Ectodermal cell (in vitro differentiated cells): ENCODE measurements around the gene GPLD1.
"Not testable (repeated sequence)": the region's sequence is repeated elsewhere in the genome, so short reads cannot be mapped to it uniquely, and the experiment has no call there.

ENCODE experiments used
- H3K27ac ChIP-seq: 2 replicates; pipeline ENCODE4 v1.7.0; 2013; ENCODE audit warnings: mild to moderate bottlenecking, low read depth, low read length; ENCODE audit not compliant: insufficient read depth, poor library complexity, severe bottlenecking
- H3K27me3 ChIP-seq: 2 replicates; pipeline ENCODE4 v1.7.0; 2013; ENCODE audit warnings: mild to moderate bottlenecking, low read length; ENCODE audit not compliant: insufficient read depth, control insufficient read depth, poor library complexity, severe bottlenecking
- H3K36me3 ChIP-seq: one replicate; pipeline ENCODE4 v1.7.0; 2013; ENCODE audit warnings: low read length; ENCODE audit not compliant: control insufficient read depth, insufficient read depth
- H3K4me1 ChIP-seq: one replicate; pipeline ENCODE4 v1.7.0; 2013; ENCODE audit warnings: low read length; ENCODE audit not compliant: control insufficient read depth, insufficient read depth
- H3K4me3 ChIP-seq: 2 replicates; pipeline ENCODE4 v1.7.0; 2013; ENCODE audit warnings: low read depth, low read length, control low read depth; ENCODE audit not compliant: insufficient read depth
- H3K9me3 ChIP-seq: 2 replicates; pipeline ENCODE4 v1.7.0; 2013; ENCODE audit warnings: mild to moderate bottlenecking, low read length, moderate library complexity; ENCODE audit not compliant: control insufficient read depth
- WGBS, 2 experiments: methylation state at CpG; one replicate each; pipeline ENCODE4 v1.1.7; 2013; ENCODE audit warnings: missing lambda C conversion rate in 2 of 2; 5-methylcytosine and 5-hydroxymethylcytosine counted together

GPLD1 gene

DNA sequence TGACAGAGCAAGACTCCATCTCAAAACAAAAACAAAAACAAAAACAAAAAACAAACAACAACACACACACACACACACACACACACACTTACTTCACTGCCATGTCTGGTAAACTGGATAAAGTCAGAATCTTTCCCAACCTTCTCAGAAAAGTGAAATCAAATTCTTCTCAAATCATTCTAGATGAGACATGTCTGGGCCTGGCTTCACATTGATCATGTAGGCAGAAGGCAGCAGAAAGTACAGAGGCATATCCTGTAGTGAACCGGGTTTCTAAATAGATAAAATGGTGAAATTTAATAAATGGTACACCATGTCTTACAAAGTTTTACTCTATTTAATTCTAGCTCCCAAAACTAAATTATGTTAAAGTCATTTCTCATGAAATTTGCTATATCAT lies 101.6 kb downstream of the GPLD1 start:
- H3K36me3 ChIP-seq, result no peaks in the 10 kb centered on the region
- 83 to 88% methylated on average over 1 of the region's 1 CpG for WGBS, 2 experiments
- H3K27me3 ChIP-seq, result no peaks in the 10 kb centered on the region
- H3K27ac ChIP-seq, result no peak overlapping the region
- H3K9me3 ChIP-seq, result no peaks in the 10 kb centered on the region
- H3K4me3 ChIP-seq, result no peak overlapping the region
- H3K4me1 ChIP-seq, result no peaks in the 10 kb centered on the region

DNA sequence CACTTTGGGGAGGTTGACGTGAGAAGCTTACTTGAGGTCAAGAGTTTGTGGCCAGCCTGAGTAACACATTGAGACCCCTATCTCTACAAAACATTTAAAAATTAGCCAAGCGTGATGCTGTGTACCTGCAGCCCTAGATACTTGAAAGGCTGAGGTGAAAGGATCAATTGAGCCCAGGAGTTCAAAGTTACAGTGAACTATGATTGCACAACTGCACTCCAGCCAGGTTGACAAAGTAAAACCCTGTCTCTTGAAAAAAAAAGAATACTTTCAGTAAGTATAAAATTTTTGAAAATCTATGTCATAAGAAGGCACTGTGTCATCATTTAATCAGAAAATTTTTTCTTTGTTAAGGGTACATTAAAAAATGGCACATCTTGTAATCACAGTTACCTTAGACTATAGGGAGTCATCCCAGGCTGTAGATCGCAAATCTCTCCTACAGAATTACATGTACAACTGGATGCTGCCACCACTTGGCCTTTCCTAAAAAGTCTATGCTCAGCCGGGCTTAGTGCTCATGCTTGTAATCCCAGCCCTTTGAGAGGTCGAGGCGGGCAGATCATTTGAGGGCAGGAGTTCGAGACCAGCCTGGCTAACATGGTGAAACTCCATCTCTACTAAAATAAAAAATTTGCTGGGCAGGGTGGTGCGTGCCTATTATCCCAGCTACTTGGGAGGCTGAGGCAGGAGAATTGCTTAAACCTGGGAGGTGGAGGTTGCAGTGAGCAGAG lies 103.7 kb downstream of the GPLD1 start:
- Histone ChIP-seq H3K4me1 (no peaks in the 10 kb centered on the region), H3K9me3 (no peaks in the 10 kb centered on the region), H3K4me3 (no peak overlapping the region), H3K36me3 (no peaks in the 10 kb centered on the region), H3K27me3 (no peaks in the 10 kb centered on the region), H3K27ac (no peak overlapping the region)
- WGBS, 2 experiments, result 91 to 92% methylated on average over 8 of the region's 8 CpGs

DNA sequence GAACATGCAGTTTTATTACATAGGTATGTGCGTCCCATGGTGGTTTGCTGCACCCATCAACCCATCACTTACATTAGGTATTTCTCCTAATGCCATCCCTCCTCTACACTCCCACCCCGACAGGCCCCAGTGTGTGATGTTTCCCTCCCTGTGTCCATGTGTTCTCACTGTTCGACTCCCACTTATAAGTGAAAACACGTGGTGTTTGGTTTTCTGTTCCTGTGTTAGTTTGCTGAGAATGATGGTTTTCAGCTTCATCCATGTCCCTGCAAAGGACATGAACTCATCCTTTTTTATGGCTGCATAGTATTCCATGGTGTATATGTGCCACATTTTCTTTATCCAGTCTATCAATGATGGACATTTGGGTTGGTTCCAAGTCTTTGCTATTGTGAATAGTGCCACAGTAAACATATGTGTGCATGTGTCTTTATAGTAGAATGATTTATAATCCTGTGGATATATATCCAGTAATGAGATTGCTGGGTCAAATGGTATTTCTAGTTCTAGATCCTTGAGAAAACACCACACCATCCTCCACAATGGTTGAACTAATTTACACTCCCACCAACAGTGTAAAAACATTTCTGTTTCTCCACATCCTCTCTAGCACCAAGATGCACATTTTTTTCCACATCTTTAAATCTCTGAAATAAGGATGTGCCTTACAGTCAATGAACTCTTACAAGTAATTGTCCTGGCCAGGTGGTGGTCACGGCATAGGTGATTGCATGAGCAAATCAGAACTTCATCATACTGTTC lies 104.8 kb downstream of the GPLD1 start:
- not testable (repeated sequence) for H3K4me3 ChIP-seq, H3K27me3 ChIP-seq, H3K9me3 ChIP-seq, H3K36me3 ChIP-seq, H3K4me1 ChIP-seq, H3K27ac ChIP-seq
- 90 to 94% methylated on average over 4 to 5 of the region's 5 CpGs for WGBS, 2 experiments

DNA sequence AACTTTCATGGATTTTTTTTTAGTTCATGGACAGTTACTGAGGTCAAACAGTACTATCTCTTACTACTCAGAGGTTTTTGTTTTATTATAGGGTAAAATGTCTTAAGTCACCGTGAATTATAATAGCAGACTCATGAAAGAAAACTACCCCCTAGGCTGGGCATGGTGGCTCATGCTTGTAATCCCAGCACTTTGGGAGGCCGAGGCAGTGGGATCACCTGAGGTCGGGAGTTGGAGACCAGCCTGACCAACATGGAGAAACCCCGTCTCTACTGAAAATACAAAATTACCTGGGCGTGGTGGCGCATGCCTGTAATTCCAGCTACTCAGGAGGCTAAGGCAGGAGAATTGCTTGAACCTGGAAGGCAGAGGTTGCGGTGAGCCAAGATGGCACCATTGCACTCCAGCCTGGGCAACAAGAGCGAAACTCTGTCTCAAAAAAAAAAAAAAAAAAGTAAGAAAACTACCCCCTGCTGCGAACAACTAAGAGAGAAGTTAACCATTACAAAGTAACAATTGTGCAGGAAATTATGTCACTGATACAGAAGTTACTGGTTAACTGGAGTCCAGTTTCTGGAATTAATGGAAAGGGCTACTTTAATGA lies 106.4 kb downstream of the GPLD1 start:
- H3K27ac ChIP-seq, H3K4me3 ChIP-seq, H3K27me3 ChIP-seq, H3K4me1 ChIP-seq, H3K36me3 ChIP-seq, H3K9me3 ChIP-seq: not testable (repeated sequence)
- 92 to 95% methylated on average over 7 to 9 of the region's 9 CpGs for WGBS, 2 experiments

DNA sequence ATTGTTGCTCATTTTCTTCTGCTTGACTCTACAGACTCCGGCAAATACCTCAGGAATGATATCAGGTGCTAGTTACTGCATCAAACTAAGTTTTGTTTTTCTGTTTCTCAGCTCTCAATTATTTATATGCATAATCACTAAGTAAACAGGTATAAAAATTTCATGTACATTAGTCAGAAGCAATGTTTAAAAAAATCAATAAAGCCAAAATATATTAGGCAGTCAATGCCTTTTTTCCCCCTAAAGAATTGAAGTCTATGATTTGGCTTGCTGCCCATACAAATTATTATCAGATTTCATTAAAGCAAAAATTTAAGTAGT lies 107.2 kb downstream of the GPLD1 start:
- H3K9me3 ChIP-seq, result no peaks in the 10 kb centered on the region
- H3K36me3 ChIP-seq, result no peaks in the 10 kb centered on the region
- no peaks in the 10 kb centered on the region for H3K27me3 ChIP-seq
- no peak overlapping the region for H3K4me3 ChIP-seq
- no peak overlapping the region for H3K27ac ChIP-seq
- WGBS, 2 experiments, result 100% methylated on average over 1 of the region's 1 CpG
- H3K4me1 ChIP-seq, result no peaks in the 10 kb centered on the region

DNA sequence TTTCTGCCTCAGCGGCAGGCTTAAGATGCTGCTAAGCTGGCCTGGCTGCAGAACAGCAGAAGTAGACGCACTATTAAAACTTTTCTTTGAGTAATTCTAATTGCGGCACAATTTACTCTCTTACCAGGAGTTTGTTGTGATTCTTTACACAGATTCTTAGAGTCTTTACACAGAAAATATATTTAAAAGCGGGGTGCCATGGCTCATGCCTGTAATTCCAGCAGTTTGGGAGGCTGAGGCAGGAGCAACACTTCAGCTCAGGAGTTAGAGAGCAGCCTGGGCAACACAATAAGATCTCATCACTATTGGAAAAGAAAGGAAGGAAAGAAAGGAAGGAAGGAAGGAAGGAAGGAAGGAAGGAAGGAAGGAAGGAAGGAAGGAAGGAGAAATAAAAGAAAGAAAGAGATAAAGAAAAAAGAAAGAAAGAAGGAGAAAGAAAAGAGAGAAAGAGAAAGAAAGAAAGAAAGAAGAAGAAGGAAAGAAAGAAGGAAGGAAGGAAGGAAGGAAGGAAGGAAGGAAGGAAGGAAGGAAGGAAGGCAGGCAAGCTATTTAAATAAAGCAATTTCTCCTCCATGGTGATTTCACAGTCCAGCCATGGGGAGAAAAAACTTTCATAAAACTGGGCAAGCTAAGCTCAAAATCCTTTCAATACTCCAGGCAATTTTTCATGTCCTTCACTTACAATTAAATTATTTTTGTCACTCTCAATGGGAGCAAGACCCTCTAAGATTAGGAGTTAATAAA lies 107.7 kb downstream of the GPLD1 start:
- H3K4me1 ChIP-seq, result no peaks in the 10 kb centered on the region
- H3K4me3 ChIP-seq, result no peak overlapping the region
- H3K27me3 ChIP-seq, result no peaks in the 10 kb centered on the region
- no peak overlapping the region for H3K27ac ChIP-seq
- WGBS, 2 experiments, result 89 to 93% methylated on average over 4 of the region's 4 CpGs
- no peaks in the 10 kb centered on the region for H3K36me3 ChIP-seq
- no peaks in the 10 kb centered on the region for H3K9me3 ChIP-seq

DNA sequence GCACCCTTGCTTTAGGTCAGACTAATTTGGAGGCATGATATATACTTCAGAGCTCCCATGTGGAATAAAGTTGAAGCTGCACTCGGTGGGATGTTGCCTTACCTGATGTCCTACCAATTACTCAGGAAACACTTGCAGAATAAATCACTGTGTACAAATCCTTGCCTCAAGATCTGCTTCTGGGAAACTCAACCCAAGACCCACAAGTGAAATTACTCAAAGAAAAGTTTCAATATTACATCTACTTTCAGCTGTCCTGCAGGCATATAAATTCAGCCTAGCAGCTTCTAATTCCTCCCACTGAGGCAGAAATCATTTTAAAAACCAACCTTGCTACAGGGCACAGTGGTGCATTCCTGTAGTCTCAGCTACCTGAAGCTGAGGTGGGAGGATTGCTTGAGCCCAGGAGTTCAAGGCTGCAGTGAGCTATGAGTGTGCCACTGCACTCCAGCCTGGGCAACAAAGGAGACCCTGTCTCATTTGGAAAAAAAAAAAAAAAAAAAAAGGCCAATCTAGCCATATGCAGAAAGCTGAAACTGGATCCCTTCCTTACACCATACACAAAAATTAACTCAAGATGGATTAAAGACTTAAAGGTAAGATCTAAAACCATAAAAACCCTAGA lies 110.8 kb downstream of the GPLD1 start:
- WGBS, 2 experiments, result 92% methylated on average over 1 of the region's 1 CpG
- Histone ChIP-seq H3K27ac (no peak overlapping the region), H3K4me3 (no peak overlapping the region), H3K27me3 (no peaks in the 10 kb centered on the region), H3K9me3 (no peaks in the 10 kb centered on the region), H3K4me1 (no peaks in the 10 kb centered on the region), H3K36me3 (no peaks in the 10 kb centered on the region)
